Muscle layer of duodenum (tissue), 2 donors: ENCODE results near the gene PTPRK.

ENCODE experiments used
- H3K27ac ChIP-seq: one replicate; pipeline ENCODE4 v1.7.0; 2013; ENCODE audit warnings: mild to moderate bottlenecking, low read length
- H3K27me3 ChIP-seq: one replicate; pipeline ENCODE4 v1.7.0; 2013; ENCODE audit warnings: low read depth, mild to moderate bottlenecking, control low read depth, low read length
- H3K36me3 ChIP-seq, 2 donors: one replicate each; pipeline ENCODE4 v1.7.0; 2013; ENCODE audit warnings: low read length in 2 of 2, control low read depth in 1 of 2, mild to moderate bottlenecking in 1 of 2; ENCODE audit not compliant: insufficient read depth in 2 of 2, control insufficient read depth in 1 of 2
- H3K4me1 ChIP-seq, 2 donors: one replicate each; pipeline ENCODE4 v1.7.0; 2013; ENCODE audit warnings: low read length in 2 of 2, mild to moderate bottlenecking in 2 of 2, control low read depth in 1 of 2, moderate library complexity in 1 of 2; ENCODE audit not compliant: insufficient read depth in 2 of 2, control insufficient read depth in 1 of 2
- H3K4me3 ChIP-seq, 2 donors: one replicate each; pipeline ENCODE4 v1.7.0; 2013; ENCODE audit warnings: low read length in 2 of 2, low read depth in 1 of 2, mild to moderate bottlenecking in 1 of 2
- H3K9me3 ChIP-seq, 2 donors: one replicate each; pipeline ENCODE4 v1.7.0; 2013; ENCODE audit warnings: low read length in 2 of 2, control low read depth in 1 of 2, mild to moderate bottlenecking in 1 of 2; ENCODE audit not compliant: control insufficient read depth in 1 of 2
- donor health status: healthy.

Gene PTPRK

DNA sequence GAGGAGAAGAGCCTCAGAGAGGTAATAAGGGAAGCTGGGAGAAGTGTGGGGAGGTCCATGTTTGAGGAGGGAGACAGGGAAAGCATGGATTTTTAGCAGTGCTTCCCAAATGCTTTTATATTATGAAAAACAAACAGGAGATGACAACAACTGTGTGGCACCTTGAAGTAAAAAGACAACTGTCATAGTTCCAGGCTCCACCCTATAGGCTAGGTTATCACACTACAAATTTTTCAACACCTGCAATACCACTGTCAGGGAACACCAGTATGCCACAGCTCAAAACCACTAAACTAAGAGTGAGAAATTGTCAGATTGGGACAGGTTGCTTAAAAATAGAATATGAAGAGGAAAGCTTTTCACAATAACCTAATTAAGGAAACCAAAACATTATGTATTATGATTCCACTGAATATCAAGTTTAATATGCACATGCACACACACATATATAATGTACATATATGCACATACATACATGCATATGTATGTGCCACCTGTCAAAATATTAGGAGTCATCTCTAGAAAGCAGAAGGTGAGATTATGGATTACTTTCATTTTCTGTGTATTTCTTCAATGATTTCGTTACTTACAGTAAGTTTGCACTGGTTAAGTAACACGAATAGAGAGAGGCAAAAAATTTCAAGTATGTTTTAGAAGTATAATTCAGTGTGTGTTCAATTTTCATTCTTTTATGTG lies 261.2 kb downstream of the PTPRK start:
- Histone ChIP-seq H3K4me1 (peaks cover 0 to 4% of the 10 kb centered on the region in 2 donors), H3K9me3 (no peaks in the 10 kb centered on the region), H3K4me3 (peak overlapping the region; percentile 24 to 28), H3K27me3 (no peaks in the 10 kb centered on the region), H3K27ac (no peak overlapping the region), H3K36me3 (peaks cover 0 to 4% of the 10 kb centered on the region in 2 donors)

DNA sequence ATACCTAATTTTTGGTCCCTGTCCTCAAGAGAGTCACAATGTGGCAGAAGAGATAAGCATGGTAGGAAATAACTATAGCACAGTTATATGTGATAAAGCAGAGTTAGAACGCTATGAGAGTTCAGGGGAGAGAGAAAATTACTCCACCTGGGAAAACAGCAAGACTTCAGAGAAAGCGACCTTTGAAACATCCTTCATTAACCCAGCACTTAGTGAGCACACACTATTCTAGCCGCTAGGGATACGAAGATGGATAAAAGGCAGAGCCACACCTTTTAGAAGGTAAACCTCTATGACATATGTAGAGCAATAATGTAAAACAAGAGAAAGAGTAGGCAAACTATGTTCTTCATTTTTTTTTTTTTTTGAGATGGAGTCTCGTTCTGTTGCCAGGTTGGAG lies 264.3 kb downstream of the PTPRK start:
- H3K9me3 ChIP-seq, result no peaks in the 10 kb centered on the region
- no peaks in the 10 kb centered on the region for H3K27me3 ChIP-seq
- no peak overlapping the region for H3K27ac ChIP-seq
- H3K36me3 ChIP-seq, result no peaks in the 10 kb centered on the region
- no peak overlapping the region for H3K4me3 ChIP-seq
- no peaks in the 10 kb centered on the region for H3K4me1 ChIP-seq

DNA sequence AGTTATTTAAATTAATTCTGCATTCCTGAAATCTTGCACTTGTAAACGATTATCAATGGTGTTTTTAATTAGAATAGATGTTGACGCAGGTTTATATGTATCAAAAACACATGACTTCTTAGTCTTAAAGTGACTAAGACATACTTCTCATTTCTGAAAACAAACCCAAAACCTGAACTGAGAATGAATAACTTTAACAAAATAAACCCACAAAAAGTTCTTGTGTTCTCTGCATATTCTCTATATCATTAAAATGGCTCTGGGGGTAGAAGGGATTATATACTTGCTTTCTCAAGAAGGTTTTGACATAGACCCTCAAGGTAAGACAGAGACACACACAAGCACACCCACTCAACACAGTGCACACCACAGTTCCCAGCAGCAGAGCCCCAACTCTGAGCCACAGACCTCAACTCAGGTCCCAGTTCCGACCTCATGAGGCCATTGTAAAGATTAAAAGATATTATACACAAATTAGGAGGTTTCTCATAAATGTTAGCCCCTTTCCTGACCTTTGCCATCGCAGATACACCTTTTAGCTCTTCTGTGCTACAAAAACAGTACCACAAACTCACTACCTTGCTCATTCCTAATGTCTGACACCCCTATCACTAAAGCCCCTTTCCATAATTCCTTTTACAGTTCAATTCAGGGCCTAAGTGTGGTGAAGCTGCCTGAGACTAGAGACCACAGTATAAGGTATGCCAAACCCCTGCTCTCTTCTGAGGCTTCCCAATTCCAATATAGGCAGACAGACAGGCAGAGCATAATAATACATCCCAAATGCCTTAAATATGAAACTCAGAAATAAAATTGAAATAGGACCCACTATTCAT lies 267.8 kb downstream of the PTPRK start:
- Histone ChIP-seq H3K27me3 (no peaks in the 10 kb centered on the region), H3K9me3 (no peaks in the 10 kb centered on the region), H3K4me1 (no peaks in the 10 kb centered on the region), H3K4me3 (no peak overlapping the region), H3K27ac (no peak overlapping the region), H3K36me3 (no peaks in the 10 kb centered on the region)

DNA sequence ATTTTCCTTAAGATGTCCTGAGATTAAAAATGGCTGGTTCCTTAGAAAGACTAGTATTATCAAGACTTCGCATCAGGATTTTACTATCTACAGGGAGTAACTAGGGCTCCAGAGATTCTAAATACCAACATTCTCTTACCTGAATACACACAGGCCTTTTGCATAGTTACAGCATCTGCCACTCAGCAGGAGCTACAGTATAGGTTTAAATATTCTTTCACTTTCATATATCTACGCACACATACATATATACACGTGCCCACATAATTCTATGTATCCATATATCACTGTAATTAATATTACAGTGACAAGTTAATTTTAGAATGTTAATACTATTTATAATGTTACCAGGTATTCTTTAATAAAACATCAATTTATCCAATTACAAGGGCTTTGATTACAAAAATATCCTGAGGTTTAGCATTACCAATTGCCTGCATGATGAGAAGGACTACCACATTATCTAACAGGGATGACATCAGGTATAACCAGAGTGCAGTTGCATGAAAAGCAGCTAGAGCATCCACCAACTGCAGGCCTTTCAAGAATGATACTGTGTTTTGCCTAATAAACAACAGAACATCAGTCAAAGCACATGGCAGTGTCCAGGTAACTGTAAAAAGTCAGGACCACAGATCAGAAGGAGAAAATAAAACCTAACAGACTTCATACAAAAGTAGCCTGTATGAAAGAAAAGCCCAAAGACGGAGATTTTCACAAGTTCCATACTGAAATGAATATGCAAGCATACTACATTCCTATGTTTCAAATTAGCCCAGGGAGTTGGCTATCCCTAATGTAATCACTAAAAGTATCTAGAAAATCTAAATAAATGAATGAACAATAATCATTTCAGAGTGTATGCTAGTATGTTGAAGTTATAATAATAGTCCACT lies 268.7 kb downstream of the PTPRK start:
- Histone ChIP-seq H3K9me3 (no peaks in the 10 kb centered on the region), H3K36me3 (no peaks in the 10 kb centered on the region), H3K27me3 (no peaks in the 10 kb centered on the region), H3K27ac (no peak overlapping the region), H3K4me1 (no peaks in the 10 kb centered on the region), H3K4me3 (no peak overlapping the region)

DNA sequence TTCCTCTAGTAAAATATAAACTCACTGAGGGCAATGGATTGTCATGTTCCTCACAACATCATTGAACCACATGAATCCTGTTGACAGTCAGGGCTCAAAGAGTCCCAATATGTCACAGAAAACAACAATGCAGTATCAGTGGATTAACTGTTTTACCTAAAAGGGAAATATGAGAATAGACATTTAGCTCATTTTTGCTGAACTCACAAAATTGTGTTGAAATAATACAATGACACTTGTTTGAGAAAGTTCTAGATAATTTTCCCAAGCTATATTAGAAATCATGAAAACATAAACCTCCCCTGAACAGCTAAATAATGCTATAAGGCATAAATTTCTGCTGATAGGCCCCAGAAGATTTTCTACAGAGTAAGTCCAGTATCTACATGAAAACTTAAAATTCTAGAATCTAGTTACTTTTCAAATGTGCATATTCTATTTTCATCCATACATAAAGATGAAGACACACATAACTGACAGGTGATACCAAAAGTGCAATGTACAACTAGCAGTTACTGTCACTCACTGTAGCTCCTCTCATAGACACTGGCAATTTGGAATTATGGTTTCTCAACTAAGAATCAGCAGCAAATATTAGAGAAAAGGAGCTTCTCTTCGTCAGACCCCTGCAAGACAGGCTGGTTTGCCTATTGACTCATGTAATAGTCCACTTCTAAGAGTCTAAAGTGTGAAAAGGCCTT lies 269.9 kb downstream of the PTPRK start:
- no peaks in the 10 kb centered on the region for H3K36me3 ChIP-seq
- no peaks in the 10 kb centered on the region for H3K9me3 ChIP-seq
- no peak overlapping the region for H3K4me3 ChIP-seq
- no peak overlapping the region for H3K27ac ChIP-seq
- no peaks in the 10 kb centered on the region for H3K27me3 ChIP-seq
- H3K4me1 ChIP-seq, result no peaks in the 10 kb centered on the region

DNA sequence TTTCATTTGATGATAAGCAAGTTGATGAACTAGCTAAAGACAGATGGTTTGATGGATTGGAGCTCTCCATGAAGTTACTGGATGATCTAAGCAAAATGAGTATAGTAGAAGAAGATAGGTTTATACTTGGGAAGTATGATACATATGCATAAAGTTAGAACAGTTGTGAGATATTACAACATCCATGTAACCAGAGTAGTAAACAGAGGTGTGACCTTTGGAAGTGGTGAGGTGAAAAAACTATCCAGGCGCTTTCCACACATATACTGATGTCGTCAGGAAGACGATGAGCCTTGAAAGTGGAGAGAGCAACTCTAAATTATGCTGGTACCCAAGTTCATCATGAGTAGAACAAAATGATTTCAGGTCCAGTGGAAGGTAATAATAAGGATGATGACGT lies 271.0 kb downstream of the PTPRK start:
- no peaks in the 10 kb centered on the region for H3K27me3 ChIP-seq
- H3K9me3 ChIP-seq, result no peaks in the 10 kb centered on the region
- no peaks in the 10 kb centered on the region for H3K4me1 ChIP-seq
- H3K4me3 ChIP-seq, result no peak overlapping the region
- H3K36me3 ChIP-seq, result no peaks in the 10 kb centered on the region
- H3K27ac ChIP-seq, result no peak overlapping the region

DNA sequence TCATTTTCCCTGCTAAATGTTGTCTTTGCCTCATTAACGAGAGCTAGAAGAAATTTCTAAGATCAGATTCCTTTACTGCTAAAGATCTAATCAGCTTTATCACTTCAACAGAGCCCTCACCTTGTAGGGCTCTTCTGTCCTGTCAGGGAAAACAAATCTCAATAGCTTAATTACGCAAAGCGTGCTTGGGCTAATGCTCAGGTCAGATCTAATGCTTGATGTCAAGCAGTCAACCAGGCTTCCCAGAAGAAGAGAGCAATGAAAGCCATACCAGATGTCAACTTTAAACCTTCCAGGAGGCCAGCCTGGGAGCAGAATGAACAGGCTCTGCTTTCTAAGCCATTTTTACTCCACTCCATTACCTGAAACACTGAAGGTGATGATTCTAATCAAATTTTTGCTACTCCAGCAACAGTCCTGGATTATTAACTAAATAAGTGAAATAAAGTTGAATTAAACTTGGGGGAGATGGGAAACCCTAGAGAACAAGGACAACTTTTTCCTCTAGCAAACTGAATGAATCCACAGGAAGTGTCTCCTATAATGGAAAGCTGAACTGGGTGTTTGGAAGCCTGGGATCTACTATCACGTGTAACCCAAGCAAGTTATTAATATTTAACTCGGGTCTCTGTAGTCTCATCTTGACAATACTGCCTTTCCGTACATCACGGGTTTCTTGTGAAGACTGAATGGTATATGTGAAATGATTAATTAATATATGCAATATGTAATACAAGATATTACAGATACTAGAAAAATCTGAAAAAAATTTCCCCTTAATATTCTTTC lies 273.7 kb downstream of the PTPRK start:
- no peaks in the 10 kb centered on the region for H3K27me3 ChIP-seq
- H3K27ac ChIP-seq, result no peak overlapping the region
- no peak overlapping the region for H3K4me3 ChIP-seq
- no peaks in the 10 kb centered on the region for H3K4me1 ChIP-seq
- no peaks in the 10 kb centered on the region for H3K9me3 ChIP-seq
- no peaks in the 10 kb centered on the region for H3K36me3 ChIP-seq

DNA sequence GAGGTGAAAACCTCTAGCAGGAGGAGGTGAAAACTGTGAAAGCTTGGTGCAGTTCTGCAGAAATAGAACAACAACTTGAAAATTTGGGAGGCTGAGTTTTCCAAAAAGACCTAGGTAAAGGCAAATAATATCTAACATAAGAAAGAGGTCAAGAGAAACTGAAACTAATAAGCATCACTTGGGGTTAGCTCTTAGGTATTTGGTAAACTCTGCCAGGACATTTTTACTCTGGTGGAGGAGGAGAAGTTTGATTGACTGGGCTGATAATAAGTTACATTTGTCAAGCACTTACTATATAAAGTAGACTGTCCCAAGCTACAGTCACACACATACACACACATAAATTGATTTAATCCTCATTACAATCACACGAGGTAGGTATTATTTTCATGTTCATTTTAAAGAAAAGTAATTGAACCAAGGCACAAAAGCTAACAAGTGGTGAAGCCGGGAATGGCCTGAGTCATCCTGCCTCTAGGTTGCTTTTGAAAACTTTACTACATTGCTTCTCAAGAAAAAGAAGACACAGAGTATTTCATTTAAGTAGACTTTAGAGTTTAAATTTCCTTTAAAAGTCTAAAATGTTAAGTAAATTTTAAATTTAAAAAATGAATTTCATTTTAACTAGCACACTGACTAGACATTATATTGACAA lies 275.5 kb downstream of the PTPRK start:
- no peaks in the 10 kb centered on the region for H3K9me3 ChIP-seq
- H3K36me3 ChIP-seq, result no peaks in the 10 kb centered on the region
- no peak overlapping the region for H3K27ac ChIP-seq
- H3K4me1 ChIP-seq, result no peaks in the 10 kb centered on the region
- no peak overlapping the region for H3K4me3 ChIP-seq
- no peaks in the 10 kb centered on the region for H3K27me3 ChIP-seq

DNA sequence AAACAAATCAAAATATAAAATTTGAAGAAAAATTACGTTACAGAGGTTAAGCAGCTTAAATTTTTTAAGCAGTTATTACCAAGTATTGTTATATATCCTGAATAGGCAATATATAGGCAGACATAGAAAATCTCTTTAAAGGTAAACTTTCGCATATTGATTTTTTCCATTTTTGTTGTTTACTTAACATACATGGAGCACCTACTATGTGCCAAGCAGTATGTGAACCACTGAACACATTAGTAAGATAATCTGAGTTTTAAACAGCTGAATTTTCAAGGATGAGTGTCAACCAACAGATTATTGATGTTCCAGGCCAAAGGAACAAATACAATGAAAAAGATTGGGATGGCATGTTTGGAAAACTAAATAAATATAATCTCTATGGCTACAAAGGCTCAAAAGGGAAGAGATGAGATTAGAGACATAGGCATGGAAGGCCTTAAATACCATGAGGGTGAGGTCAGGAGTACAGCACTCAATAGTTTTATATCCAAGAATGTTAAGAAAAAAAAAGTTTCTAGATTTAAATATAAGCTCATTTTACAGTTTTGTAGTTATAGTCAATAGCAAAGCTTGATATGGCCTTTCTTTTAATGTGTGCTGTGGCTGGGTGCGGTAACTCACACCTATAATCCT lies 277.5 kb downstream of the PTPRK start:
- Histone ChIP-seq H3K27me3 (no peaks in the 10 kb centered on the region), H3K36me3 (no peaks in the 10 kb centered on the region), H3K4me1 (no peaks in the 10 kb centered on the region), H3K9me3 (no peaks in the 10 kb centered on the region), H3K4me3 (no peak overlapping the region), H3K27ac (no peak overlapping the region)

DNA sequence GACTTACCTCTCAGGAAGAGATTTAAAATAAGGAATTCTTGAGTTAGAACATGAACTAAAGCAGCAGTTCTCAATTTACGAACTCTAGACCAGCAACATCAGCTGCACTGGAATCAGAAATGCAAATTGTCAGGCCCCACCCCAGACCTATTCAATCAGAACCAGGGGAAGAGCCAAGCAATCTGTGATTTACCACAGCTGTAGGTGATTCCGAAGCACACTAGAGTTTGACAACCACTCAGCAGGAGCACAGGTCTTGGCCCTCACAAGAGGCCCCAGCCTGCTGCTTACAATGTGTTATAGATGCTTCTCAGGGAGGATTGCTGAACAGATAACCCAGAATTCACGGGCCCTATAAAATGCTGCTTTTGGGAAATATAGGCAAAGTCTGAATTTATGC lies 279.2 kb downstream of the PTPRK start:
- H3K27ac ChIP-seq, result no peak overlapping the region
- H3K27me3 ChIP-seq, result no peaks in the 10 kb centered on the region
- no peaks in the 10 kb centered on the region for H3K9me3 ChIP-seq
- no peaks in the 10 kb centered on the region for H3K36me3 ChIP-seq
- no peaks in the 10 kb centered on the region for H3K4me1 ChIP-seq
- no peak overlapping the region for H3K4me3 ChIP-seq
